Fibroblast of gingiva (primary cell): ENCODE data around the gene RAD51B.
"Not testable (repeated sequence)": the region's sequence is repeated elsewhere in the genome, so short reads cannot be mapped to it uniquely, and the experiment has no call there.

Experiments
- DNase-seq: peaks from one replicate; pipeline ENCODE4 v3.0.0-alpha.2; 2011; ENCODE audit warnings: low read depth

RAD51B gene

GRCh38 chr14:67949771-67950170, 130.2 kb downstream of the RAD51B start:
- DNase-seq: no peak

- DNase-seq: no peak
Measured at GRCh38 chr14:67950386-67950785, 130.8 kb downstream of the RAD51B start.

GRCh38 chr14:67951529-67952135, 132.1 kb downstream of the RAD51B start:
- DNase-seq: peak; percentile 84

- DNase-seq: no peak
Measured at GRCh38 chr14:67952381-67952780, 132.8 kb downstream of the RAD51B start.

- DNase-seq: no peak
Measured at GRCh38 chr14:67952786-67953185, 133.2 kb downstream of the RAD51B start.

GRCh38 chr14:67955261-67955660, 135.7 kb downstream of the RAD51B start:
- DNase-seq: no peak

GRCh38 chr14:67957946-67958345, 138.4 kb downstream of the RAD51B start:
- DNase-seq: no peak

- DNase-seq: no peak
Measured at GRCh38 chr14:67961676-67962075, 142.1 kb downstream of the RAD51B start.

GRCh38 chr14:67962215-67962644, 142.7 kb downstream of the RAD51B start:
- DNase-seq: no peak

GRCh38 chr14:67963545-67963944, 144.0 kb downstream of the RAD51B start:
- DNase-seq: no peak

- peak; percentile 83 for DNase-seq
Measured at GRCh38 chr14:67963960-67964812, 144.6 kb downstream of the RAD51B start.

- no peak for DNase-seq
Measured at GRCh38 chr14:67965696-67966095, 146.1 kb downstream of the RAD51B start.

- no peak for DNase-seq
Measured at GRCh38 chr14:67967206-67967605, 147.6 kb downstream of the RAD51B start.

- not testable (repeated sequence) for DNase-seq
Measured at GRCh38 chr14:67967970-67968369, 148.4 kb downstream of the RAD51B start.

- no peak for DNase-seq
Measured at GRCh38 chr14:67970923-67971322, 151.3 kb downstream of the RAD51B start.

GRCh38 chr14:67971627-67972625, 152.3 kb downstream of the RAD51B start:
- DNase-seq: peak; percentile 15

GRCh38 chr14:67973436-67973835, 153.9 kb downstream of the RAD51B start:
- no peak for DNase-seq

GRCh38 chr14:67975470-67975869, 155.9 kb downstream of the RAD51B start:
- DNase-seq: no peak

- DNase-seq: no peak
Measured at GRCh38 chr14:67977434-67978034, 158.0 kb downstream of the RAD51B start.

GRCh38 chr14:67978749-67979148, 159.2 kb downstream of the RAD51B start:
- no peak for DNase-seq

- DNase-seq: no peak
Measured at GRCh38 chr14:67982711-67983608, 163.4 kb downstream of the RAD51B start.
